ENCODE measurements around the gene ACTG1. TPM values are rescaled to one million over a fixed set of nuclear protein-coding genes. Genes with fewer than 3 reads are reported as not detected.
A peak's percentile ranks its signal among the peaks of the same experiment; 100 is the strongest.

The ACTG1 gene
- total RNA-seq, 1 donor from 2014 or later: 2,441 TPM

DNA sequence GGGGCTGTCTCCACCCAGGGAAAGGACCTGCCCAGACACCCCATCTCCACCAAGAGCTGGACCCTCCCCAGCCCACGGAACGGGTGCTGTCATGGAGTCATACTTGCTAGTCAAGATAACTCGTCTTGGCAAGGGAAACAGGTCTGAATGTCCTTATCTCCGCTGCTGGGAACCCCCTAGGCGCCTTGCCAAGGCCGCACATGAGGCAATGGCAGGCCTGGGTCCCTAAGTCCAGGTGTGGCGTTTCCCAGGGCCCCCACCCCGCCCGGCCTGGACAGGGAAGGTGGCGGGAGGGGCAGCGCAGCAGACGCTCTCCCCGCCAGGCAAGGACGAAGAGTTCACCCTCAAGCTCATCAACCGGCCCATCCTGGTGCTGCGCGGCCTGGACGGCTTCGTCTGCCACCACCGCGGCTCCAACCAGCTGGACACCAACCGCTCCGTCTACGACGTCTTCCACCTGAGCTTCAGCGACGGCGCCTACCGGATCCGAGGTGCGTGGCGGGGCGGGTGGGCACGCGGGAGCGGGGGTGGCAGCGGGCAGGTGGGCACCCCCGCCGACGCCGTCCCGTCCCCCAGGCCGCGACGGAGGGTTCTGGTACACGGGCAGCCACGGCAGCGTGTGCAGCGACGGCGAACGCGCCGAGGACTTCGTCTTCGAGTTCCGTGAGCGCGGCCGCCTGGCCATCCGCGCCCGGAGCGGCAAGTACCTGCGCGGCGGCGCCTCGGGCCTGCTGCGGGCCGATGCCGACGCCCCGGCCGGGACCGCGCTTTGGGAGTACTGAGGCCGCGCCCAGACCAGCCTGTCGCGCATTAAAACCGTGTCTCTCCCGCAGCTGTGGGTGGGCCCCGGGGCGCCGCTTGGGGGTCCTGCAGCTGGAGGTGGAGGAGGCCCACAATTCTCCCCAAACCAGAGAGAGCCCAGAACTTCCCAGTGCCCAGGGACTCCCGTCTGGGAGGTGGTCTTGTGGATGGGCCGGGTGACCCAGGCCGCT is 24.0 kb upstream of the ACTG1 start:
- Histone ChIP-seq H3K4me3 (peak overlapping the region in 1 of 2 donors; percentile 5), H3K36me3 (peaks cover 0 to 17% of the 10 kb centered on the region in 2 donors)
- no peak for TF ChIP-seq POLR2A (IDR thresholded peaks at IDR 0.05)
- TF ChIP-seq, protein P1, sequence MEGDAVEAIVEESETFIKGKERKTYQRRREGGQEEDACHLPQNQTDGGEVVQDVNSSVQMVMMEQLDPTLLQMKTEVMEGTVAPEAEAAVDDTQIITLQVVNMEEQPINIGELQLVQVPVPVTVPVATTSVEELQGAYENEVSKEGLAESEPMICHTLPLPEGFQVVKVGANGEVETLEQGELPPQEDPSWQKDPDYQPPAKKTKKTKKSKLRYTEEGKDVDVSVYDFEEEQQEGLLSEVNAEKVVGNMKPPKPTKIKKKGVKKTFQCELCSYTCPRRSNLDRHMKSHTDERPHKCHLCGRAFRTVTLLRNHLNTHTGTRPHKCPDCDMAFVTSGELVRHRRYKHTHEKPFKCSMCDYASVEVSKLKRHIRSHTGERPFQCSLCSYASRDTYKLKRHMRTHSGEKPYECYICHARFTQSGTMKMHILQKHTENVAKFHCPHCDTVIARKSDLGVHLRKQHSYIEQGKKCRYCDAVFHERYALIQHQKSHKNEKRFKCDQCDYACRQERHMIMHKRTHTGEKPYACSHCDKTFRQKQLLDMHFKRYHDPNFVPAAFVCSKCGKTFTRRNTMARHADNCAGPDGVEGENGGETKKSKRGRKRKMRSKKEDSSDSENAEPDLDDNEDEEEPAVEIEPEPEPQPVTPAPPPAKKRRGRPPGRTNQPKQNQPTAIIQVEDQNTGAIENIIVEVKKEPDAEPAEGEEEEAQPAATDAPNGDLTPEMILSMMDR (IDR thresholded peaks at IDR 0.05): no peak
- TF ChIP-seq POLR2AphosphoS5 (IDR thresholded peaks at IDR 0.05; ENCODE audit: insufficient read depth in 1 of 2, low read depth in 1 of 2): no peak

DNA sequence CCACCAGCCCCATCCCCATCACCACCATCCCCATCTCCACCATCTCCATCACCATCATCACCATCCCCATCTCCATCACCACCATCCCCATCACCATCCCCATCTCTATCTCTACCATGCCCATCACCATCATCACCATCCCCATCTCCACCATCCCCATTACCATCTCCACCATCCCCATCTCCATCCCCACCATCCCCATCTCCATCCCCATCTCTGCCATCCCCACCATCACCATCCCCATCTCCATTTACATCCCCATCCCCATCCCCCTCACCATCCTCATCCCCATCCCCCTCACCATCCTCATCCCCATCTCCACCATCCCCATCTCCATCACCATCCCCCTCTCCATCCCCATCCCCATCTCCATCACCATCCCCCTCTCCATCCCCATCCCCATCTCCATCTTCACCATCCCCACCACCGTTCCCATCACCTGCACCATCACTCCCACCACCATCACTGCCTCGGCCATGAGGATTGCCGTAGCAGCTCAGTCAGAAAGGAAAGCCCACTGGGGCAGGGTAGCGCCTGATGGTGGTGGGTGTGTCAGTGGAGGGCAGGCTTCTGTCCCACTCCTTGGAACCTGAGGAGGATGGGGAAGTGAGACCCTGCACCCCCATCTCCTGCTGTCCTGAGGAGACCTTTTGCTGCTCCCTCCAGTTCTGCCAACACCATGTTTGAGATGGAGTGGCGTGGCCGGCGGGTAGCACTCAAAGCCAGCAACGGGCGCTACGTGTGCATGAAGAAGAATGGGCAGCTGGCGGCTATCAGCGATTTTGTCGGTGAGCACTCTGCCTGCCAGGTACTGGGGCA is 23.1 kb upstream of the ACTG1 start:
- no peak overlapping the region for H3K27ac ChIP-seq
- intact Hi-C loops (cut with DNase I): no loop called here
- H3K4me3 ChIP-seq: no peak overlapping the region
- DNase-seq (ENCODE audit: extremely low spot score in 2 of 2): no peak
- peaks cover 19% of the 10 kb centered on the region for H3K4me1 ChIP-seq
- no peaks in the 10 kb centered on the region for H3K27me3 ChIP-seq
- H3K9me3 ChIP-seq: no peaks in the 10 kb centered on the region
- no peak for TF ChIP-seq POLR2AphosphoS5 (IDR thresholded peaks at IDR 0.05; ENCODE audit: insufficient read depth in 1 of 2, low read depth in 1 of 2)
- TF ChIP-seq, protein P1 (IDR thresholded peaks at IDR 0.05): no peak
- no peak for TF ChIP-seq POLR2A (IDR thresholded peaks at IDR 0.05)
- H3K36me3 ChIP-seq: peaks cover 0 to 11% of the 10 kb centered on the region in 2 donors

More for the DNA sequence above, 24.0 kb upstream of the ACTG1 start:
- intact Hi-C loops (cut with DNase I): no loop called here
- H3K27ac ChIP-seq: no peak overlapping the region
- no peak for DNase-seq (ENCODE audit: extremely low spot score in 2 of 2)
- no peaks in the 10 kb centered on the region for H3K9me3 ChIP-seq
- H3K27me3 ChIP-seq: no peaks in the 10 kb centered on the region
- peaks cover 19% of the 10 kb centered on the region for H3K4me1 ChIP-seq

DNA sequence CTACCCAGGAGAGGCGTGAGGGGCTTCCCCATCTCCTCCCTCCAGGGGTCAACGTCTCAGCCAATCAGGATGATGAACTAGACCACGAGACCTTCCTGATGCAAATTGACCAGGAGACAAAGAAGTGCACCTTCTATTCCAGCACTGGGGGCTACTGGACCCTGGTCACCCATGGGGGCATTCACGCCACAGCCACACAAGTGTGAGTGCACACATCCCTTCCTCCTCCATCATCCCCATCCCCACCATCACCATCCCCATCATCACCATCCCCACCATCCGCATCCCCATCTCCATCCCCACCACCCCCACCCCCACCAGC is 22.4 kb upstream of the ACTG1 start:
- peaks cover 19% of the 10 kb centered on the region for H3K4me1 ChIP-seq
- H3K27me3 ChIP-seq: no peaks in the 10 kb centered on the region
- TF ChIP-seq POLR2AphosphoS5 (IDR thresholded peaks at IDR 0.05; ENCODE audit: insufficient read depth in 1 of 2, low read depth in 1 of 2) (no peak), POLR2A (IDR thresholded peaks at IDR 0.05) (no peak)
- TF ChIP-seq, protein P1 (IDR thresholded peaks at IDR 0.05): no peak
- H3K9me3 ChIP-seq: no peaks in the 10 kb centered on the region
- no peak for DNase-seq (ENCODE audit: extremely low spot score in 2 of 2)
- no peak overlapping the region for H3K27ac ChIP-seq
- H3K4me3 ChIP-seq: no peak overlapping the region
- intact Hi-C loops (cut with DNase I): no loop called here
- peaks cover 0 to 4% of the 10 kb centered on the region in 2 donors for H3K36me3 ChIP-seq

DNA sequence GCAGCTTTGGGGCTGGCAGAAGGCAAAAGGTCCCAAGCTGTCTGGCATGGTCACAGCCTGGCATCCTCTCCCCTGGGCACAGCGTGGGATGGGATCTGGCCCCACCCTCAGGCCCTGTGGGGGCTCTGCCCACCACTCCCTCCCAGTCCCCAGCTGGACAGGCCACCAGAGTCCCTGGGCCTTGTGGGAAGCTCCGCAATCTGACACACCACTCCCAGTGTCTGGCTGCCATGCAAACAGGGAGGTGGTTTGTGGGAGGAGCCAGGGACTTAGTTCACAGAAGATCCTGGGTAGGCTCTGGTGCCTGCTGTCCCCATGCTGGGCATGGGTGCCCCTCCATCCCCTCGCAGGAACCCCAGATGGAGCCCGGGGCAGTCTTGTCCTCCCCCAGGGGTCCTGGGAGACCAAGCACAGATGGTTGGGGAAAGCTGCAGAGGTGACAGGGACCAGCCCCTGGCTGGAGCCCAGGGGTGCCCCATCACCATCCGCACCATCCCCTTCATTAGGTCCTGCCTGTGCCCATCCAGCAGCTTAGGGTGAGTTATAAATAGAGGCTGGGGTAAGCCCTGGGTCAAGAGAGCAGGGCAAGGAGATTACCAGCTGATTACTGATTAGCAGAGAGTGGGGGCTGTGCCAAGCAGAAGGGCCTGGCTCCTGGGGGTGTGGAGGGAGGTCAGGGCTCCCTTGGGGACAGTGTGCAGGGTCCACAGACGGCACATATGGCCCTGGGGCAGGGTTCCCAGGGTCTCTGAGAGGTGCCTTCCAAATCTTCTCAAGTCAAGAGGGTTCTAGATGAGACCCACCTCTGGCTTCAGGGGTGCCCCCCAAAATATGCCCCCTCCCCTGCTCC is 21.8 kb upstream of the ACTG1 start:
- Histone ChIP-seq H3K4me1 (peaks cover 19% of the 10 kb centered on the region), H3K27ac (no peak overlapping the region), H3K27me3 (no peaks in the 10 kb centered on the region), H3K4me3 (no peak overlapping the region), H3K36me3 (no peaks in the 10 kb centered on the region), H3K9me3 (no peaks in the 10 kb centered on the region)
- no peak for DNase-seq (ENCODE audit: extremely low spot score in 2 of 2)
- intact Hi-C loops (cut with DNase I): no loop called here
- TF ChIP-seq POLR2AphosphoS5 (IDR thresholded peaks at IDR 0.05; ENCODE audit: insufficient read depth in 1 of 2, low read depth in 1 of 2) (no peak), POLR2A (IDR thresholded peaks at IDR 0.05) (no peak)
- TF ChIP-seq, protein P1 (IDR thresholded peaks at IDR 0.05): no peak

All from vagina (tissue), 2 donors.